Measurements from ENCODE around the gene CXCL12. TPM values are rescaled to one million over a fixed set of nuclear protein-coding genes. Genes with fewer than 3 reads are reported as not detected.

The CXCL12 gene
- total and polyA plus RNA-seq, 2 donors (not counting 3 experiments of a cell fraction or from before 2014, with no cell fraction given): 0.35 to 1.4 TPM

GRCh38 chr10:44396671-44397191 lies 11.8 kb upstream of the CXCL12 start:
- FAIRE-seq (no peak), DNase-seq (ENCODE audit: low read depth, low spot score) (no peak)
- CTCF ChIA-PET: interaction anchor here (0.7 to 1.3 kb wide), 3 partner anchors 8 to 10 kb away, joined by 3 to 5 read pairs (median 3); no protein-coding TSS in a partner anchor
- TF ChIP-seq MYC (IDR thresholded peaks at IDR 0.05; ENCODE audit: low read depth, low read length) (no peak), JUN (IDR thresholded peaks at IDR 0.05; ENCODE audit: borderline replicate concordance, insufficient read depth, insufficient read length, low read depth) (no peak), POLR2AphosphoS5 (IDR thresholded peaks at IDR 0.05; ENCODE audit: insufficient read depth, low read depth, low read length) (no peak), GATA2 (IDR thresholded peaks at IDR 0.05; ENCODE audit: insufficient read depth, insufficient read length, low read depth, low read length) (no peak), EZH2 (IDR thresholded peaks at IDR 0.05; ENCODE audit: borderline replicate concordance, low read depth, low read length, severe bottlenecking) (no peak), FOS (IDR thresholded peaks at IDR 0.05; ENCODE audit: borderline replicate concordance, insufficient read depth, low read length) (no peak), POLR2A (IDR thresholded peaks at IDR 0.05; ENCODE audit: low read depth, low read length) (no peak), MAX (IDR thresholded peaks at IDR 0.05; ENCODE audit: insufficient read depth, insufficient read length) (no peak), CTCF (IDR thresholded peaks at IDR 0.05; ENCODE audit: extremely low read depth in 1 of 2, insufficient read depth in 1 of 2, low read depth in 1 of 2, low read length in 2 of 2) (no peak)
- no peak overlapping the region for H3K27ac ChIP-seq (ENCODE audit: insufficient read depth, low read depth, low read length)
- no peaks in the 10 kb centered on the region for H3K79me2 ChIP-seq (ENCODE audit: control insufficient read depth, insufficient read depth, low read length)
- dilution Hi-C loops (cut with MboI; ENCODE audit: extremely low pct_ligation_motif_present, low sequenced_read_pairs) (no loop called here), intact Hi-C loops (cut with micrococcal nuclease) (loop anchor here (10.0 kb wide), 1 partner anchor 328 kb away; no protein-coding TSS in a partner anchor)
- H2AFZ ChIP-seq (ENCODE audit: low read depth, low read length): no peak overlapping the region
- POLR2A ChIA-PET: no interaction called here
- H3K27me3 ChIP-seq (ENCODE audit: control insufficient read depth in 2 of 2, insufficient read depth in 2 of 2, low read length in 2 of 2): no peaks in the 10 kb centered on the region
- H3K9me3 ChIP-seq (replicated peaks; ENCODE audit: control insufficient read depth, insufficient read depth, low read length): no peaks in the 10 kb centered on the region
- no peak overlapping the region for H3K4me3 ChIP-seq (replicated peaks in 1 of 3; ENCODE audit: insufficient read depth in 1 of 3, low read depth in 1 of 3, low read length in 3 of 3)
- H3K36me3 ChIP-seq (ENCODE audit: control insufficient read depth in 2 of 2, extremely low read depth in 1 of 2, insufficient read depth in 2 of 2, low read length in 2 of 2): no peaks in the 10 kb centered on the region
- H4K20me1 ChIP-seq (replicated peaks; ENCODE audit: control insufficient read depth, extremely low read depth, insufficient read depth, low read length): peaks cover 2% of the 10 kb centered on the region
- no peaks in the 10 kb centered on the region for H3K9me1 ChIP-seq (replicated peaks; ENCODE audit: control insufficient read depth, extremely low read depth, insufficient read depth, low read length)
- H3K4me2 ChIP-seq (ENCODE audit: insufficient read depth, low read length): no peak overlapping the region
- BruUV-seq (replicated peaks): no TSS peak
- no peaks in the 10 kb centered on the region for H3K4me1 ChIP-seq (ENCODE audit: control insufficient read depth, extremely low read depth, insufficient read depth, low read length)
- H3K9ac ChIP-seq (replicated peaks; ENCODE audit: extremely low read depth, insufficient read depth, low read length): no peak overlapping the region

All from endothelial cell of umbilical vein (primary cell).